SJSA1 (cell line): ENCODE results near the gene PSMD3. TPM values are rescaled to one million over a fixed set of nuclear protein-coding genes. Genes with fewer than 3 reads are reported as not detected.
"Not testable (repeated sequence)": the region's sequence is repeated elsewhere in the genome, so short reads cannot be mapped to it uniquely, and the experiment has no call there.

Source experiments
- DNase-seq, 2 experiments: peaks; one replicate each; pipeline ENCODE4 v3.0.0-alpha.2; 2015 to 2020; ENCODE audit warnings: low spot score in 2 of 2, low read depth in 1 of 2
- H3K27ac ChIP-seq: fragments of 250-450 bp; sonication (Bioruptor Pico); 2 replicates; pipeline ENCODE4 v1.5.1; 2020; ENCODE audit warnings: mild to moderate bottlenecking, moderate library complexity
- H3K27me3 ChIP-seq: fragments of 250-450 bp; sonication (Bioruptor Pico); replicated peaks from 2 replicates; pipeline ENCODE4 v1.5.1; 2020; ENCODE audit warnings: mild to moderate bottlenecking, moderate library complexity
- H3K36me3 ChIP-seq: fragments of 250-450 bp; sonication (Bioruptor Pico); 2 replicates; pipeline ENCODE4 v1.5.1; 2020; ENCODE audit warnings: mild to moderate bottlenecking
- H3K4me1 ChIP-seq: fragments of 250-450 bp; sonication (Bioruptor Pico); replicated peaks from 2 replicates; pipeline ENCODE4 v1.6.1; 2021; ENCODE audit warnings: mild to moderate bottlenecking
- H3K4me3 ChIP-seq: fragments of 250-450 bp; sonication (Bioruptor Pico); 2 replicates; pipeline ENCODE4 v1.5.1; 2020; ENCODE audit warnings: mild to moderate bottlenecking
- H3K9me3 ChIP-seq: fragments of 250-450 bp; sonication (Bioruptor Pico); replicated peaks from 2 replicates; pipeline ENCODE4 v1.5.1; 2020; ENCODE audit warnings: mild to moderate bottlenecking
- total RNA-seq: library from RNA; depleted of rRNA; stranded (reverse); fragments of >200 nt; shearing (Covaris generic); gene quantifications from 2 replicates; pipeline ENCODE4 v1.2.3, GENCODE V29; 2014

PSMD3 gene
- total RNA-seq, 1 experiment from 2014 or later = 167 TPM

DNA sequence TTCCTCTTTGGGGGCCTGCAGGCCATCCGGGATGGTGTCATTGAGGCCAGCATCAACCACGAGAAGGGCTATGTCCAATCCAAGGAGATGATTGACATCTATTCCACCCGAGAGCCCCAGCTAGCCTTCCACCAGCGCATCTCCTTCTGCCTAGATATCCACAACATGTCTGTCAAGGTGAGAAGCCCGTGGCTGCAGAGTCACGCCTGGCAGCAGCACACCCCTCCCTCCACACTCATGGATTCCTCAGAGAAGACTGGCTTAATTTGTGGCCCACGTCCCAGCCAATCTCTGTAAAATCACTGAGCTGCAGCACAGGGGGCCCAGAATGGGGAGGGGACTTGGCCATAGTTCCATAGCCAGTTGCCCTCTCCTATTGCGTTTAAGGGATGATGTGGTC is 15.6 kb downstream of the PSMD3 start:
- no peaks in the 10 kb centered on the region for H3K9me3 ChIP-seq
- DNase-seq = no peak
- H3K27ac ChIP-seq = no peak overlapping the region
- H3K27me3 ChIP-seq = no peaks in the 10 kb centered on the region
- H3K4me1 ChIP-seq = no peaks in the 10 kb centered on the region
- peaks cover 70% of the 10 kb centered on the region for H3K36me3 ChIP-seq
- H3K4me3 ChIP-seq = no peak overlapping the region

DNA sequence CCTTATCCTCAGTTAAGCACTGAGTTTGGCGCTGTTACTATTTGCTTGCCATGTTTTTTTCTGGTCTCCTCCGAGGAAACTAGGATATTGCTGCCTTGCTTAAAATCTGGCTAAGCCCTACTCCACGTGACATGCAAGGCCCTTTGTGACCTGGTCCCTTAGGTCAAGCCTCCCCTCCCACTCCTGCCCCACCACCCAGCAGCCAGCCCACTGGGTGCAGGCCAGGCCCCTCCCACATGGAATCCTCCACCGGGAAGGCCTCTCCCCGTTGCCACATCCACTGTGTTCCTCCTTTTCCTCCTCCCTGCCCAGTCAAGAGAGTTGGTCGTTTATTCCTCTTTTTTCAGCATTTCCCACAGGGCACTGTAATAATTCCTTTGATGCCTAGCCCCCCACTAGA is 16.2 kb downstream of the PSMD3 start:
- Histone ChIP-seq H3K27ac (no peak overlapping the region), H3K36me3 (peaks cover 63% of the 10 kb centered on the region), H3K4me3 (no peak overlapping the region)

DNA sequence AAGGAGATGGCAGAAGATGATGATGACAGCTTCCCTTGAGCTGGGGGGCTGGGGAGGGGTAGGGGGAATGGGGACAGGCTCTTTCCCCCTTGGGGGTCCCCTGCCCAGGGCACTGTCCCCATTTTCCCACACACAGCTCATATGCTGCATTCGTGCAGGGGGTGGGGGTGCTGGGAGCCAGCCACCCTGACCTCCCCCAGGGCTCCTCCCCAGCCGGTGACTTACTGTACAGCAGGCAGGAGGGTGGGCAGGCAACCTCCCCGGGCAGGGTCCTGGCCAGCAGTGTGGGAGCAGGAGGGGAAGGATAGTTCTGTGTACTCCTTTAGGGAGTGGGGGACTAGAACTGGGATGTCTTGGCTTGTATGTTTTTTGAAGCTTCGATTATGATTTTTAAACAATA is 16.9 kb downstream of the PSMD3 start:
- Histone ChIP-seq H3K4me1 (no peaks in the 10 kb centered on the region), H3K27ac (no peak overlapping the region), H3K9me3 (no peaks in the 10 kb centered on the region), H3K36me3 (peaks cover 56% of the 10 kb centered on the region), H3K4me3 (no peak overlapping the region), H3K27me3 (no peaks in the 10 kb centered on the region)
- DNase-seq = no peak

More for the DNA sequence above, 16.2 kb downstream of the PSMD3 start:
- H3K4me1 ChIP-seq = no peaks in the 10 kb centered on the region
- no peaks in the 10 kb centered on the region for H3K9me3 ChIP-seq
- no peak for DNase-seq
- no peaks in the 10 kb centered on the region for H3K27me3 ChIP-seq

DNA sequence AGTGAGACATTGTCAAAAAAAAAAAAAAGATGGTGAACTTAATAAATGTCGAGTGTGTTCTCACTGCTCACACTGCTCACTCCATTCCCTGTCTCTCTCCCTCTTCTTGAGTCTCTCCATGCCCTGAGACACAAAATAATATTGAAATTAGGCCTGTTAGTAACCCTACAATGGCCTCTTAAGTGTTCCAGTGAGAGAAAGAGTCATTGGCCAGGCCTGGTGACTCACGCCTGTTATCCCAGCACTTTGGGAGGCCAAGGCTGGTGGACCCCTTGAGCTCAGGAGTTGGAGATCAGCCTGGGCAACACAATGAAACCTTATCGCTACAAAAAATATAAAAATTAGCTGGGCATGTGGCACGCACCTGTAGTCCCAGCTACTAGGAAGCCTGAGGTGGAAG is 18.5 kb downstream of the PSMD3 start:
- Histone ChIP-seq H3K9me3 (no peaks in the 10 kb centered on the region), H3K36me3 (peaks cover 41% of the 10 kb centered on the region), H3K4me3 (no peak overlapping the region), H3K27me3 (no peaks in the 10 kb centered on the region), H3K4me1 (no peaks in the 10 kb centered on the region), H3K27ac (no peak overlapping the region)
- no peak for DNase-seq

DNA sequence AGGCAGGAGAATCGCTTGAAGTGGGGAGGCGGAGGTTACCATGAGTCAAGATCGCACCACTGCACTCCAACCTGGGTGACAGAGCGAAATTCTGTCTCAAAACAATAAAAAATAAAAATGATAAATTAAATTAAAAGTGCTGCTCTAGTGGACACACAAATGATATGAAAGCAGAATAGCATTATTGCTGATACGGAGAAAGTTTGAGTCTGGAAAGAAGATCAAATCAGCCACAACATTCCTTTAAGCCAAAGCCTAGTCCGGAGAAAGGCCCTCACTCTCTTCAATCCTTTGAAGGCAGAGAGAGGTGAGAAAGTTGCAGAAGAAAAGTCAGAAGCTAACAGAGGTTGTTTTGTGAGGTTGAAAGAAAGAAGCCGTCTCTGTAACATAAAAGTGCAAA is 19.6 kb downstream of the PSMD3 start:
- H3K27me3 ChIP-seq = no peaks in the 10 kb centered on the region
- no peaks in the 10 kb centered on the region for H3K4me1 ChIP-seq
- H3K9me3 ChIP-seq = no peaks in the 10 kb centered on the region
- H3K27ac ChIP-seq = no peak overlapping the region
- no peak overlapping the region for H3K4me3 ChIP-seq
- no peak for DNase-seq
- peaks cover 30% of the 10 kb centered on the region for H3K36me3 ChIP-seq

DNA sequence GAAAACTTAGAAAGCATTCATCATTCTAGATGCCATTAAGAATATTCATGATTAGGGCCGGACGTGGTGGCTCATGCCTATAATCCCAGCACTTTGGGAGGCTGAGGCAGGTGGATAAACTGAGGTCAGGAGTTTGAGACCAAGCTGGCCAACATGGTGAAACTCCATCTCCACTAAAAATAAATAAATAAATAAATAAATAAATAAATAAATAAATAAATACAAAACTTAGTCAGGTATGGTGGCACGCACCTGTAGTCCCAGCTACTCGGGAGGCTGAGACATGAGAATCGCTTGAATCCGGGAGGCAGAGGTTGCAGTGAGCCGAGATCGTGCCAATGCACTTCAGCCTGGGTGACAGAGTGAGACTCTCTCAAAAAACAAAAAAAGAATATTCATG is 20.7 kb downstream of the PSMD3 start:
- not testable (repeated sequence) for H3K27ac ChIP-seq

DNA sequence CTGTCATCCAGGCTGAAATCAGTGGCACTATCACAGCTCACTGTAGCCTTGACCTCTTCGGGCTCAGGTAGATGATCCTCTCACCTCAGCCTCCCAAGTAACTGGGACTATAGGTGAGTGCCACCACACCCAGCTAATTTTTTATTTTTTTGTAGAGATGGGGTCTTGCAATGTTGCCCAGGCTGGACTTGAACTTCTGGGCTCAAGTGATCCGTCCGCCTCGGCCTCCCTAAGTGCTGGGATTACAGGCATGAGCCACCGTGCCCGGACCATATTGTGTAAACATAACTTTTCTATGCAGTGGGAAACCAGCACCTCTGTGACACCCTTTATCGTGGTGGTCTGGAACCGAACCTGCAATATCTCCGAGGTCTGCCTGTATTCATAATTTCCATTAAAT is 23.5 kb downstream of the PSMD3 start:
- no peak overlapping the region for H3K4me3 ChIP-seq

More for the DNA sequence above, 20.7 kb downstream of the PSMD3 start:
- H3K4me3 ChIP-seq, DNase-seq, H3K4me1 ChIP-seq, H3K27me3 ChIP-seq, H3K9me3 ChIP-seq: not testable (repeated sequence)
- H3K36me3 ChIP-seq = peaks cover 18% of the 10 kb centered on the region

DNA sequence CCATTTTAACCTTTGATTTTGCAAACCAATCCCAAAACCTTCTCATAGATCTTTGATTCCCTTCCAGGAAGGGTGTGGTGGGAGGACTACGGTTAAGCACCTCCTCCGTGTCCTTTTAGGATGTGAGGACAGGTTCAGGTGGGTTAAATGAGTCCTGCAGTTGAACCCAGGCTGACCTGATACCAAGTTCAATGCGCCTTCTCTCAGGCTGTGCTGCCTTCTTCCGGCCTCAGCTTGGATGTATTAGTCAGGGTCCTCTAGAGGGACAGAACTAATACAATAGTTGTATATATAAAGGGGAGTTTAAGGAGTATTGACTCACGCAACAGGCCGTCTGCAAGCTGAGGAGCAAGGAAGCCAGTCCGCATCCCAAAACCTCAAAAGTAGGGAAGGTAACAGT is 24.1 kb downstream of the PSMD3 start:
- Histone ChIP-seq H3K27ac (no peak overlapping the region), H3K9me3 (no peaks in the 10 kb centered on the region), H3K27me3 (no peaks in the 10 kb centered on the region), H3K4me3 (no peak overlapping the region), H3K4me1 (no peaks in the 10 kb centered on the region), H3K36me3 (no peaks in the 10 kb centered on the region)
- DNase-seq = no peak

More for the DNA sequence above, 23.5 kb downstream of the PSMD3 start:
- DNase-seq = no peak
- H3K4me1 ChIP-seq = no peaks in the 10 kb centered on the region
- H3K27me3 ChIP-seq = no peaks in the 10 kb centered on the region
- H3K36me3 ChIP-seq = no peaks in the 10 kb centered on the region
- H3K9me3 ChIP-seq = no peaks in the 10 kb centered on the region
- no peak overlapping the region for H3K27ac ChIP-seq

DNA sequence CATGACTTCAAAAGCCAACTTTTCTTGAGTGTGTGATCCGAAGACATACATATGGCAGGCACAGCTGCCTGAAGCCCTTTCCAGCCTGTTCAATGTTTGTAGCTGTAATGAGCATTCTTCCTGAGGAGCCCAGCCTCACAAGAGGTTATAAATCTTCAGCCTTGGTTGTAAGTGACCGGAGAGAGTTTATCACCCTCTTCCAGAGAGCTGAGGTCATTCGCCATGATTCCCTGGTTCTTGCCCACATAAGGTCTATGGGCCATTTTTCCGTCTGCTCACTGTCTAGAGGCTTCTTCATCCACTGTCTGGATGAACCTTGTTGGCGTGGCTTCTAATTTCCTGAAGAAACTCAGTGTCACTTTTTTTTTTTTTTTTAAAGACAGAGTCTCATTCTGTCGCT is 24.9 kb downstream of the PSMD3 start:
- Histone ChIP-seq H3K4me3 (no peak overlapping the region), H3K36me3 (no peaks in the 10 kb centered on the region), H3K4me1 (no peaks in the 10 kb centered on the region), H3K9me3 (no peaks in the 10 kb centered on the region), H3K27me3 (no peaks in the 10 kb centered on the region), H3K27ac (no peak overlapping the region)
- no peak for DNase-seq

DNA sequence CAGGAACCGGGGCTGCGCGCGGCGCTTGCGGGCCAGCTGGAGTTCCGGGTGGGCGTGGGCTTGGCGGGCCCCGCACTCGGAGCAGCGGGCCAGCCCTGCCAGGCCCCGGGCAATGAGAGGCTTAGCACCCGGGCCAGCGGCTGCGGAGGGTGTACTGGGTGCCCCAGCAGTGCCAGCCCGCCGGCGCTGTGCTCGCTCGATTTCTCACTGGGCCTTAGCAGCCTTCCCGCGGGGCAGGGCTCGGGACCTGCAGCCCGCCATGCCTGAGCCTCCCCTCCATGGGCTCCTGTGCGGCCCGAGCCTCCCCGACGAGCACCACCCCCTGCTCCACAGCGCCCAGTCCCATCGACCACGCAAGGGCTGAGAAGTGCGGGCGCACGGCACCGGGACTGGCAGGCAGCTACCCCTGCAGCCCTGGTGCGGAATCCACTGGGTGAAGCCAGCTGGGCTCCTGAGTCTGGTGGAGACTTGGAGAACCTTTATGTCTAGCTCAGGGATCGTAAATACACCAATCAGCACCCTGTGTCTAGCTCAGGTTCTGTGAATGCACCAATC is 30.4 kb downstream of the PSMD3 start:
- not testable (repeated sequence) for H3K4me3 ChIP-seq, H3K4me1 ChIP-seq, DNase-seq, H3K36me3 ChIP-seq, H3K27ac ChIP-seq, H3K27me3 ChIP-seq, H3K9me3 ChIP-seq

DNA sequence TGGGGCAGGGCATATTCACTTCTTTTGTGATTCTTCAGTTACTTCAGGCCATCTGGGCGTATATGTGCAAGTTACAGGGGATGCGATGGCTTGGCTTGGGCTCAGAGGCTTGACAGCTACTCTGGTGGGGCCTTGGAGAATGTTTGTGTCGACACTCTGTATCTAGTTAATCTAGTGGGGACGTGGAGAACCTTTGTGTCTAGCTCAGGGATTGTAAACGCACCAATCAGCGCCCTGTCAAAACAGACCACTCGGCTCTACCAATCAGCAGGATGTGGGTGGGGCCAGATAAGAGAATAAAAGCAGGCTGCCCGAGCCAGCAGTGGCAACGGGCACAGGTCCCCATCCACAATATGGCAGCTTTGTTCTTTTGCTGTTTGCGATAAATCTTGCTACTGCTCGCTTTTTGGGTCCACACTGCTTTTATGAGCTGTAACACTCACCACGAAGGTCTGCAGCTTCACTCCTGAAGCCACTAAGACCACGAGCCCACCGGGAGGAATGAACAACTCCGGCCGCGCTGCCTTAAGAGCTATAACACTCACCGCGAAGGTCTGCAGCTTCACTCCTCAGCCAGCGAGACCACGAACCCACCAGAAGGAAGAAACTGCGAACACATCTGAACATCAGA is 31.5 kb downstream of the PSMD3 start:
- not testable (repeated sequence) for H3K4me1 ChIP-seq

DNA sequence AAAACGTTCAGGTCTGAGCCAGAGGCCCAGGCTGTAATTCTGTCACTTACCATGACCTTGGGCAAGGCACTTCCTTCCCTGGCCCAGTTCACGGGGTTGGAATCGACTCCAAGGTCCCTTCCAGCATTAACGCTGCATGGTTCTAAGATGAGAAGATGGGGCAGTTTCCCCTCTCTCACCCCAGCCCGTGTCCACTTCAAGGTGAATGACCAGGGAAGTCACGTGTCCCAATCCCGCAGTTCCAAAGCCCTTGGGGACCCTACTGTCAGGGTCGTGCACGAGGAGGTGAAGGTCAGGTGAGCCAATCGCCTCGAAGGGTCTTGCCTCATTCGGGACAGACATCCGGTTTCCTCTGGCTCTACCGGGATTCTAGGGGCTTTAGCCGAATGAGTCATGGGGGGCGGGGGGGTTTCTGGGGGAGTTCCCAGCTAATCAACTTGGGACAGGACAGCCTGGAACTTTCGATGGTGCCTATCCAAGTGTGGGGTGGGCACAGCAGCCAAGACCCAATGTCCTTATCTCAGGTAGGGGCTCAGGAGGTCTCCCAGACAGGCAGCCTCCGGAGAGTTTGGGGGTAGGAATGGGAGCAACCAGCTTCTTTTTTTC is 33.9 kb downstream of the PSMD3 start:
- no peak for DNase-seq
- H3K9me3 ChIP-seq = no peaks in the 10 kb centered on the region
- no peak overlapping the region for H3K27ac ChIP-seq
- no peaks in the 10 kb centered on the region for H3K27me3 ChIP-seq
- no peak overlapping the region for H3K4me3 ChIP-seq
- H3K36me3 ChIP-seq = peaks cover 7% of the 10 kb centered on the region
- H3K4me1 ChIP-seq = no peaks in the 10 kb centered on the region

More for the DNA sequence above, 31.5 kb downstream of the PSMD3 start:
- not testable (repeated sequence) for H3K36me3 ChIP-seq, H3K27ac ChIP-seq, DNase-seq, H3K4me3 ChIP-seq, H3K27me3 ChIP-seq, H3K9me3 ChIP-seq

DNA sequence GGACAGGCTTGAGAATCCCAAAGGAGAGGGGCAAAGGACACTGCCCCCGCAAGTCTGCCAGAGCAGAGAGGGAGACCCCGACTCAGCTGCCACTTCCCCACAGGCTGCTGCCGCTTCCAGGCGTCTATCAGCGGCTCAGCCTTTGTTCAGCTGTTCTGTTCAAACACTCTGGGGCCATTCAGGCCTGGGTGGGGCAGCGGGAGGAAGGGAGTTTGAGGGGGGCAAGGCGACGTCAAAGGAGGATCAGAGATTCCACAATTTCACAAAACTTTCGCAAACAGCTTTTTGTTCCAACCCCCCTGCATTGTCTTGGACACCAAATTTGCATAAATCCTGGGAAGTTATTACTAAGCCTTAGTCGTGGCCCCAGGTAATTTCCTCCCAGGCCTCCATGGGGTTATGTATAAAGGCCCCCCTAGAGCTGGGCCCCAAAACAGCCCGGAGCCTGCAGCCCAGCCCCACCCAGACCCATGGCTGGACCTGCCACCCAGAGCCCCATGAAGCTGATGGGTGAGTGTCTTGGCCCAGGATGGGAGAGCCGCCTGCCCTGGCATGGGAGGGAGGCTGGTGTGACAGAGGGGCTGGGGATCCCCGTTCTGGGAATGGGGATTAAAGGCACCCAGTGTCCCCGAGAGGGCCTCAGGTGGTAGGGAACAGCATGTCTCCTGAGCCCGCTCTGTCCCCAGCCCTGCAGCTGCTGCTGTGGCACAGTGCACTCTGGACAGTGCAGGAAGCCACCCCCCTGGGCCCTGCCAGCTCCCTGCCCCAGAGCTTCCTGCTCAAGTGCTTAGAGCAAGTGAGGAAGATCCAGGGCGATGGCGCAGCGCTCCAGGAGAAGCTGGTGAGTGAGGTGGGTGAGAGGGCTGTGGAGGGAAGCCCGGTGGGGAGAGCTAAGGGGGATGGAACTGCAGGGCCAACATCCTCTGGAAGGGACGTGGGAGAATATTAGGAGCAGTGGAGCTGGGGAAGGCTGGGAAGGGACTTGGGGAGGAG is 34.7 kb downstream of the PSMD3 start, which contains the start of gene CSF3:
Gene CSF3, plus strand, starts transcription at position 436 of the 993 bp plus-strand sequence. Its CDS starts 35 bp downstream, at position 471.
- Histone ChIP-seq H3K36me3 (peaks cover 15% of the 10 kb centered on the region), H3K4me3 (no peak within 1 kb of the TSS), H3K4me1 (no peaks in the 10 kb centered on the region), H3K9me3 (no peaks in the 10 kb centered on the region), H3K27ac (no peak within 1 kb of the TSS), H3K27me3 (no peaks in the 10 kb centered on the region)
- DNase-seq = no peak
